ENCODE data around the gene IRF1. TPM values are rescaled to one million over a fixed set of nuclear protein-coding genes. Genes with fewer than 3 reads are reported as not detected.
"Not testable (repeated sequence)": the region's sequence is repeated elsewhere in the genome, so short reads cannot be mapped to it uniquely, and the experiment has no call there.

The IRF1 gene
- total RNA-seq = 155 TPM in 2 replicates

- Mint-ChIP-seq H3K4me1 (ENCODE audit: low read depth) (peaks cover 71% of the 10 kb centered on the region), H3K9me3 (no peaks in the 10 kb centered on the region), H3K27ac (peak within 1 kb of the TSS; percentile 81), H3K4me3 (ENCODE audit: low read depth) (peak within 1 kb of the TSS; percentile 95), H3K27me3 (ENCODE audit: low read depth) (no peaks in the 10 kb centered on the region), H3K36me3 (ENCODE audit: low read depth) (peaks cover 44% of the 10 kb centered on the region)
- intact Hi-C loops (cut with micrococcal nuclease) = loop anchor here (1.0 to 10.0 kb wide), 8 partner anchors 24 to 1502 kb away; partner anchors contain the start of genes AFF4, HSPA4 and SLC22A4
- DNase-seq (ENCODE audit: low spot score) = peak; percentile 99
Measured at GRCh38 chr5:132490484-132491367, at the start of gene IRF1. Gene IRF1, minus strand, starts transcription at chr5:132490773. Its CDS starts 1,295 bp downstream, at chr5:132489478.

GRCh38 chr5:132540149-132540548 is 49.6 kb upstream of the IRF1 start:
- intact Hi-C loops (cut with micrococcal nuclease) = no loop called here
- H3K4me1 Mint-ChIP-seq (ENCODE audit: low read depth) = peaks cover 28% of the 10 kb centered on the region
- no peak overlapping the region for H3K4me3 Mint-ChIP-seq (ENCODE audit: low read depth)
- H3K9me3 Mint-ChIP-seq = no peaks in the 10 kb centered on the region
- no peak for DNase-seq (ENCODE audit: low spot score)
- H3K36me3 Mint-ChIP-seq (ENCODE audit: low read depth) = no peaks in the 10 kb centered on the region
- H3K27ac Mint-ChIP-seq = no peak overlapping the region
- peaks cover 18% of the 10 kb centered on the region for H3K27me3 Mint-ChIP-seq (ENCODE audit: low read depth)

GRCh38 chr5:132539716-132540115 is 49.1 kb upstream of the IRF1 start:
- Mint-ChIP-seq H3K4me1 (ENCODE audit: low read depth) (peaks cover 24% of the 10 kb centered on the region), H3K27me3 (ENCODE audit: low read depth) (peaks cover 23% of the 10 kb centered on the region), H3K4me3 (ENCODE audit: low read depth) (no peak overlapping the region), H3K36me3 (ENCODE audit: low read depth) (no peaks in the 10 kb centered on the region), H3K9me3 (no peaks in the 10 kb centered on the region), H3K27ac (no peak overlapping the region)
- DNase-seq (ENCODE audit: low spot score) = no peak
- intact Hi-C loops (cut with micrococcal nuclease) = no loop called here

GRCh38 chr5:132530946-132531345 is 40.4 kb upstream of the IRF1 start:
- peak overlapping the region; percentile 66 for H3K27ac Mint-ChIP-seq
- H3K27me3 Mint-ChIP-seq (ENCODE audit: low read depth) = peaks cover 20% of the 10 kb centered on the region
- no peak overlapping the region for H3K4me3 Mint-ChIP-seq (ENCODE audit: low read depth)
- no peaks in the 10 kb centered on the region for H3K36me3 Mint-ChIP-seq (ENCODE audit: low read depth)
- H3K4me1 Mint-ChIP-seq (ENCODE audit: low read depth) = peaks cover 47% of the 10 kb centered on the region
- no peak for DNase-seq (ENCODE audit: low spot score)
- intact Hi-C loops (cut with micrococcal nuclease) = loop anchor here (1.0 kb wide), 4 partner anchors 18 to 132 kb away; no protein-coding TSS in a partner anchor
- H3K9me3 Mint-ChIP-seq = no peaks in the 10 kb centered on the region

GRCh38 chr5:132528866-132529634 is 38.5 kb upstream of the IRF1 start:
- no peak for DNase-seq (ENCODE audit: low spot score)
- Mint-ChIP-seq H3K9me3 (peaks cover 6% of the 10 kb centered on the region), H3K4me3 (ENCODE audit: low read depth) (no peak overlapping the region), H3K27ac (peak overlapping the region; percentile 57), H3K36me3 (ENCODE audit: low read depth) (peaks cover 5% of the 10 kb centered on the region), H3K4me1 (ENCODE audit: low read depth) (peaks cover 64% of the 10 kb centered on the region), H3K27me3 (ENCODE audit: low read depth) (peaks cover 5% of the 10 kb centered on the region)
- intact Hi-C loops (cut with micrococcal nuclease) = loop anchor here (1.0 to 5.0 kb wide), 4 partner anchors 38 to 208 kb away; partner anchors contain the start of gene KIF3A

- intact Hi-C loops (cut with micrococcal nuclease) = loop anchor here (2.0 to 5.0 kb wide), 3 partner anchors 39 to 209 kb away; partner anchors contain the start of gene KIF3A
- H3K4me1 Mint-ChIP-seq (ENCODE audit: low read depth) = peaks cover 64% of the 10 kb centered on the region
- H3K27me3 Mint-ChIP-seq (ENCODE audit: low read depth) = peaks cover 4% of the 10 kb centered on the region
- no peak overlapping the region for H3K4me3 Mint-ChIP-seq (ENCODE audit: low read depth)
- H3K36me3 Mint-ChIP-seq (ENCODE audit: low read depth) = peaks cover 5% of the 10 kb centered on the region
- no peak for DNase-seq (ENCODE audit: low spot score)
- H3K9me3 Mint-ChIP-seq = peaks cover 6% of the 10 kb centered on the region
- no peak overlapping the region for H3K27ac Mint-ChIP-seq
Measured at GRCh38 chr5:132528021-132528420, 37.4 kb upstream of the IRF1 start.

- H3K27ac Mint-ChIP-seq = peak overlapping the region; percentile 31
- peaks cover 61% of the 10 kb centered on the region for H3K4me1 Mint-ChIP-seq (ENCODE audit: low read depth)
- intact Hi-C loops (cut with micrococcal nuclease) = loop anchor here (1.0 to 5.0 kb wide), 4 partner anchors 40 to 293 kb away; no protein-coding TSS in a partner anchor
- H3K9me3 Mint-ChIP-seq = peaks cover 11% of the 10 kb centered on the region
- DNase-seq (ENCODE audit: low spot score) = no peak
- no peaks in the 10 kb centered on the region for H3K27me3 Mint-ChIP-seq (ENCODE audit: low read depth)
- H3K36me3 Mint-ChIP-seq (ENCODE audit: low read depth) = peaks cover 5% of the 10 kb centered on the region
- H3K4me3 Mint-ChIP-seq (ENCODE audit: low read depth) = no peak overlapping the region
Measured at GRCh38 chr5:132526974-132527564, 36.5 kb upstream of the IRF1 start.

GRCh38 chr5:132526290-132526973 is 35.9 kb upstream of the IRF1 start:
- Mint-ChIP-seq H3K4me3 (ENCODE audit: low read depth) (no peak overlapping the region), H3K27ac (peak overlapping the region; percentile 31), H3K9me3 (peaks cover 11% of the 10 kb centered on the region), H3K27me3 (ENCODE audit: low read depth) (no peaks in the 10 kb centered on the region), H3K36me3 (ENCODE audit: low read depth) (peaks cover 5% of the 10 kb centered on the region), H3K4me1 (ENCODE audit: low read depth) (peaks cover 54% of the 10 kb centered on the region)
- peak; percentile 36 for DNase-seq (ENCODE audit: low spot score)
- intact Hi-C loops (cut with micrococcal nuclease) = loop anchor here (1.0 to 5.0 kb wide), 4 partner anchors 41 to 294 kb away; no protein-coding TSS in a partner anchor

GRCh38 chr5:132525299-132525724 is 34.7 kb upstream of the IRF1 start:
- intact Hi-C loops (cut with micrococcal nuclease) = loop anchor here (1.0 to 5.0 kb wide), 3 partner anchors 42 to 187 kb away; no protein-coding TSS in a partner anchor
- peak overlapping the region; percentile 51 for H3K4me3 Mint-ChIP-seq (ENCODE audit: low read depth)
- peak overlapping the region; percentile 81 for H3K27ac Mint-ChIP-seq
- no peaks in the 10 kb centered on the region for H3K27me3 Mint-ChIP-seq (ENCODE audit: low read depth)
- DNase-seq (ENCODE audit: low spot score) = no peak
- peaks cover 7% of the 10 kb centered on the region for H3K36me3 Mint-ChIP-seq (ENCODE audit: low read depth)
- H3K4me1 Mint-ChIP-seq (ENCODE audit: low read depth) = peaks cover 55% of the 10 kb centered on the region
- peaks cover 19% of the 10 kb centered on the region for H3K9me3 Mint-ChIP-seq

GRCh38 chr5:132524877-132525276 is 34.3 kb upstream of the IRF1 start:
- peaks cover 22% of the 10 kb centered on the region for H3K9me3 Mint-ChIP-seq
- H3K4me1 Mint-ChIP-seq (ENCODE audit: low read depth) = peaks cover 57% of the 10 kb centered on the region
- H3K27me3 Mint-ChIP-seq (ENCODE audit: low read depth); H3K36me3 Mint-ChIP-seq (ENCODE audit: low read depth); DNase-seq (ENCODE audit: low spot score): not testable (repeated sequence)
- intact Hi-C loops (cut with micrococcal nuclease) = loop anchor here (1.0 to 5.0 kb wide), 3 partner anchors 42 to 187 kb away; no protein-coding TSS in a partner anchor
- H3K4me3 Mint-ChIP-seq (ENCODE audit: low read depth) = peak overlapping the region; percentile 51
- peak overlapping the region; percentile 81 for H3K27ac Mint-ChIP-seq

- H3K9me3 Mint-ChIP-seq = peaks cover 22% of the 10 kb centered on the region
- H3K4me3 Mint-ChIP-seq (ENCODE audit: low read depth); H3K36me3 Mint-ChIP-seq (ENCODE audit: low read depth); intact Hi-C loops (cut with micrococcal nuclease); H3K27me3 Mint-ChIP-seq (ENCODE audit: low read depth); DNase-seq (ENCODE audit: low spot score); H3K27ac Mint-ChIP-seq: not testable (repeated sequence)
- peaks cover 39% of the 10 kb centered on the region for H3K4me1 Mint-ChIP-seq (ENCODE audit: low read depth)
Measured at GRCh38 chr5:132522067-132522466, 31.5 kb upstream of the IRF1 start.

All from activated T-helper 2 cell treated with anti-CD3 and anti-CD28 coated beads, Interferon-gamma antibody, Interleukin-2, Interleukin-4, amounts not matched to agents 10 μg/mL and 5 μg/mL and 100 μg/mL, durations not matched to agents 14 hours and 24 hours and 36 hours (primary cell).